Stimulated activated CD4-positive, alpha-beta T cell treated with anti-CD3 and anti-CD28 coated beads, TNF-alpha, amount 100 ng/mL, for 24 hours (primary cell): Measurements from ENCODE around the gene HOMER1.

Experiments used
- DNase-seq, 3 experiments: peaks; one replicate each; pipeline ENCODE4 v3.0.0-alpha.2; 2020; ENCODE audit warnings: low read depth in 3 of 3

HOMER1 gene

GRCh38 chr5:79489773-79490172, 24.2 kb downstream of the HOMER1 start:
- no peak for DNase-seq

- DNase-seq, result no peak
These were observed 25.2 kb downstream of the HOMER1 start for GRCh38 chr5:79488775-79489174.

- no peak for DNase-seq
These were observed 25.9 kb downstream of the HOMER1 start for GRCh38 chr5:79488058-79488457.

- no peak for DNase-seq
These were observed 26.7 kb downstream of the HOMER1 start for GRCh38 chr5:79487251-79487650.

- DNase-seq, result no peak
These were observed 27.8 kb downstream of the HOMER1 start for GRCh38 chr5:79486116-79486515.

- no peak for DNase-seq
These were observed 29.2 kb downstream of the HOMER1 start for GRCh38 chr5:79484731-79485130.

GRCh38 chr5:79481574-79481973, 32.4 kb downstream of the HOMER1 start:
- no peak for DNase-seq

GRCh38 chr5:79480991-79481390, 32.9 kb downstream of the HOMER1 start:
- DNase-seq, result no peak

GRCh38 chr5:79475152-79475466, 38.8 kb downstream of the HOMER1 start:
- no peak for DNase-seq

GRCh38 chr5:79474367-79475151, 39.4 kb downstream of the HOMER1 start:
- DNase-seq, result no peak

- DNase-seq, result no peak
These were observed 42.4 kb downstream of the HOMER1 start for GRCh38 chr5:79471556-79471955.

- no peak for DNase-seq
These were observed 49.1 kb downstream of the HOMER1 start for GRCh38 chr5:79464695-79465332.

GRCh38 chr5:79464278-79464677, 49.7 kb downstream of the HOMER1 start:
- DNase-seq, result no peak

- no peak for DNase-seq
These were observed 54.3 kb downstream of the HOMER1 start for GRCh38 chr5:79459626-79460025.

GRCh38 chr5:79456890-79457583, 56.9 kb downstream of the HOMER1 start:
- no peak for DNase-seq

- no peak for DNase-seq
These were observed 57.5 kb downstream of the HOMER1 start for GRCh38 chr5:79456400-79456799.

- no peak for DNase-seq
These were observed 59.9 kb downstream of the HOMER1 start for GRCh38 chr5:79454043-79454442.

GRCh38 chr5:79448336-79448735, 65.6 kb downstream of the HOMER1 start:
- DNase-seq, result no peak

GRCh38 chr5:79436821-79437220, 77.1 kb downstream of the HOMER1 start:
- DNase-seq, result no peak

GRCh38 chr5:79436224-79436623, 77.7 kb downstream of the HOMER1 start:
- no peak for DNase-seq

GRCh38 chr5:79430196-79430595, 83.7 kb downstream of the HOMER1 start:
- no peak for DNase-seq

GRCh38 chr5:79423296-79423695, 90.6 kb downstream of the HOMER1 start:
- DNase-seq, result no peak

- no peak for DNase-seq
These were observed 93.7 kb downstream of the HOMER1 start for GRCh38 chr5:79420248-79420647.
